Glutamatergic neuron (in vitro differentiated cells): ENCODE measurements around the gene BCORL1. TPM values are rescaled to one million over a fixed set of nuclear protein-coding genes. Genes with fewer than 3 reads are reported as not detected.

ENCODE experiments used
- DNase-seq: peaks from one replicate; pipeline ENCODE4 v3.0.0; 2022
- H3K27ac Mint-ChIP-seq: one replicate; pipeline ENCODE4 v1.8.0; 2020; ENCODE audit warnings: mild to moderate bottlenecking, mixed read lengths, inconsistent platforms; ENCODE audit not compliant: unreplicated experiment
- H3K27me3 Mint-ChIP-seq: one replicate; pipeline ENCODE4 v1.8.0; 2020; ENCODE audit warnings: mild to moderate bottlenecking, moderate library complexity, mixed read lengths, inconsistent platforms; ENCODE audit not compliant: unreplicated experiment
- H3K36me3 Mint-ChIP-seq: one replicate; pipeline ENCODE4 v1.8.0; 2020; ENCODE audit warnings: mild to moderate bottlenecking, mixed read lengths, inconsistent platforms; ENCODE audit not compliant: unreplicated experiment
- H3K4me1 Mint-ChIP-seq: one replicate; pipeline ENCODE4 v1.8.0; 2020; ENCODE audit warnings: mild to moderate bottlenecking, low read depth, mixed read lengths, inconsistent platforms; ENCODE audit not compliant: unreplicated experiment
- H3K4me3 Mint-ChIP-seq: one replicate; pipeline ENCODE4 v1.8.0; 2020; ENCODE audit warnings: mild to moderate bottlenecking, mixed read lengths, inconsistent platforms; ENCODE audit not compliant: unreplicated experiment
- H3K9me3 Mint-ChIP-seq: one replicate; pipeline ENCODE4 v1.8.0; 2020; ENCODE audit warnings: mild to moderate bottlenecking, moderate library complexity, mixed read lengths, inconsistent platforms; ENCODE audit not compliant: unreplicated experiment
- CTCF ChIP-seq: fragments of 200-600 bp; sonication (generic); IDR thresholded peaks from one replicate; pipeline ENCODE4 v1.5.0; 2021; ENCODE audit not compliant: partially characterized antibody, unreplicated experiment
- total RNA-seq: library from RNA; stranded (reverse); fragmentation: NEBNext Ultra II Directional; extraction: Animal tissue kit (Norgen Biotek cat#: 25700); gene quantifications from one replicate; pipeline ENCODE4 v1.2.1, GENCODE V29; 2021; ENCODE audit not compliant: unreplicated experiment

Gene BCORL1
- total RNA-seq, 1 donor from 2014 or later = 14.7 TPM

DNA sequence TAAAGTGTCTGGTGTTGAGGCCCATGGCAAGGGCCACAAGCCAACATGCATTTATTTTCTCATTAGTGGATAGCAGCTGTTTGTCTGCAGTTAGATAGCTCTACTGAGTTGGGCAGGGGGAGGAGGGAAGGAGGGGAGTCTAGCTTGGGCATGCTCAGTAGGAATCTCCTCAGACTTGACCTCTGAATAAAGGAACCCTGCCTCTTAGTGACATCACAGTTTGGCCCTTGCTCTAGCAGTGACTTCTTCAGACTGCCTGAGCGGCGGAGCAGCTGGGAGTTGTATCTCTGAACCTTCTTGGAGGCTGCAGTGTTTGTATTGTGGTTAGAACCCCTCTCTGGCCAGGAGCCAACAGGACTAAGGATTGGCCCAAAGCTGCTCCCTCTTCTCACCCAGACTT, 57.4 kb downstream of the BCORL1 start:
- no peak for TF ChIP-seq CTCF
- H3K4me1 Mint-ChIP-seq = no peaks in the 10 kb centered on the region
- H3K4me3 Mint-ChIP-seq = no peak overlapping the region
- no peaks in the 10 kb centered on the region for H3K9me3 Mint-ChIP-seq
- DNase-seq = no peak
- no peaks in the 10 kb centered on the region for H3K27me3 Mint-ChIP-seq
- no peak overlapping the region for H3K27ac Mint-ChIP-seq
- H3K36me3 Mint-ChIP-seq = no peaks in the 10 kb centered on the region

DNA sequence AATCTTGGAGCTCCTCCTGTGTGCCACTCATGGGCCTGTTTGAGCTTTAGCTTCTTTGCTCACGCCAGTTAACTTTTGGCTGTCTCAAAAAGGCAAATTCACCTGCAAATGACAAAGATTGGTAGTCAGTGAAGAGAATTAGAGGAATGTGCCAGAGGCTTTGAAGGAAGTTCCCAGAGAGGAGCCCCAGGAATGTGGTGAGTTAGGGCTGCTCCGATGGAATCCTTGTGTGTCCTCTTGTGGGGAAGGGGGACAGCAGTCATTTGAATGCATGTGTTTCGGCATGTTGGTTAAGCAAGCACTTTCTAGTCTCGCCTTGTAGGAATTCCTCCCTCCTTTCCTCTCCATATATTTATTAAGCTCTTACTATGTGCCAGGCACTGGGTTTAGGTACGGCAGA, 65.0 kb downstream of the BCORL1 start:
- TF ChIP-seq CTCF = no peak
- Mint-ChIP-seq H3K36me3 (peaks cover 5% of the 10 kb centered on the region), H3K27ac (no peak overlapping the region), H3K4me3 (no peak overlapping the region), H3K4me1 (no peaks in the 10 kb centered on the region), H3K9me3 (no peaks in the 10 kb centered on the region), H3K27me3 (no peaks in the 10 kb centered on the region)
- no peak for DNase-seq

- H3K36me3 Mint-ChIP-seq = peaks cover 5% of the 10 kb centered on the region
- H3K27ac Mint-ChIP-seq = no peak overlapping the region
- no peaks in the 10 kb centered on the region for H3K4me1 Mint-ChIP-seq
- H3K27me3 Mint-ChIP-seq = no peaks in the 10 kb centered on the region
- DNase-seq = no peak
- TF ChIP-seq CTCF = no peak
- no peaks in the 10 kb centered on the region for H3K9me3 Mint-ChIP-seq
- no peak overlapping the region for H3K4me3 Mint-ChIP-seq
Measured at GRCh38 chrX:130048686-130049222, 66.3 kb downstream of the BCORL1 start.

GRCh38 chrX:130049821-130050220, 67.4 kb downstream of the BCORL1 start:
- no peak overlapping the region for H3K27ac Mint-ChIP-seq
- peaks cover 5% of the 10 kb centered on the region for H3K36me3 Mint-ChIP-seq
- no peak overlapping the region for H3K4me3 Mint-ChIP-seq
- no peaks in the 10 kb centered on the region for H3K4me1 Mint-ChIP-seq
- TF ChIP-seq CTCF = no peak
- no peaks in the 10 kb centered on the region for H3K9me3 Mint-ChIP-seq
- H3K27me3 Mint-ChIP-seq = no peaks in the 10 kb centered on the region
- DNase-seq = no peak

- Mint-ChIP-seq H3K4me1 (no peaks in the 10 kb centered on the region), H3K4me3 (no peak overlapping the region), H3K36me3 (peaks cover 8% of the 10 kb centered on the region)
Measured at GRCh38 chrX:130051176-130051845, 68.9 kb downstream of the BCORL1 start.

More at GRCh38 chrX:130051176-130051845, 68.9 kb downstream of the BCORL1 start:
- no peak overlapping the region for H3K27ac Mint-ChIP-seq
- no peaks in the 10 kb centered on the region for H3K9me3 Mint-ChIP-seq
- TF ChIP-seq CTCF = no peak
- no peaks in the 10 kb centered on the region for H3K27me3 Mint-ChIP-seq
- DNase-seq = no peak
